HCT116 (cell line): ENCODE measurements around the gene RBBP9. TPM values are rescaled to one million over a fixed set of nuclear protein-coding genes. Genes with fewer than 3 reads are reported as not detected.

ENCODE experiments used
- ATAC-seq: fragments of 200-7000 bp; cut with Tn5 transposase; 2 replicates; pipeline ENCODE4 v1.9.1; 2020; ENCODE audit warnings: mild to moderate bottlenecking, moderate library complexity
- BruUV-seq: library from RNA; stranded (reverse); fragments of 400-500 nt; replicated peaks from 2 replicates; lab custom pipeline; 2021; lab: Mats Ljungman, UMichigan
- CTCF ChIA-PET: fragments of 300-600 bp; sonication (Branson Sonifier 250); formaldehyde crosslinking; loops from one replicate; lab custom pipeline; 2021; ENCODE audit warnings: antibody characterized with exemption; lab: Charles Lee
- POLR2A ChIA-PET: fragments of 300-600, 350-600 bp; sonication (Branson Sonifier 250); formaldehyde crosslinking; loops from one replicate; lab custom pipeline; 2021; ENCODE audit warnings: antibody characterized with exemption; lab: Charles Lee
- RAD21 ChIA-PET, 2 experiments: fragments of 300-600 bp; sonication (Branson Sonifier 250); formaldehyde crosslinking; loops; one replicate each; lab custom pipeline; 2023; ENCODE audit warnings: low total read pairs in 2 of 2; ENCODE audit not compliant: uncharacterized antibody in 2 of 2, unreplicated experiment in 2 of 2, low non-redundant PET in 1 of 2; lab: Charles Lee
- DNase-seq: peaks from one replicate; pipeline ENCODE4 v3.0.0-alpha.2; 2010; ENCODE audit warnings: low read depth, low spot score
- H2AFZ ChIP-seq: fragments of 200-600 bp; shearing (Covaris generic), sonication (generic); 2 replicates; pipeline ENCODE4 v1.6.1; 2017; ENCODE audit warnings: low read depth, mixed run types, mixed read lengths, antibody characterized with exemption, low read length; ENCODE audit not compliant: poor library complexity, severe bottlenecking
- H3K27ac ChIP-seq: 2 replicates; pipeline ENCODE4 v1.5.1; 2012; ENCODE audit warnings: low read depth, low read length
- H3K27me3 ChIP-seq: fragments of 200-600 bp; sonication (generic); 2 replicates; pipeline ENCODE4 v1.6.1; 2016; ENCODE audit warnings: mixed run types, low read length, mixed read lengths; ENCODE audit not compliant: insufficient read depth
- H3K36me3 ChIP-seq, 2 experiments: fragments of 200-500 bp in 1 of 2; fragments of 200-600 bp in 1 of 2; sonication (Bioruptor generic) in 1 of 2; sonication (generic) in 1 of 2; 2 replicates each; pipeline versions ENCODE4 v1.5.1 to v1.6.1; 2014 to 2016; ENCODE audit warnings: low read length in 2 of 2, inconsistent platforms in 1 of 2, mixed read lengths in 1 of 2, mixed run types in 1 of 2; ENCODE audit not compliant: insufficient read depth in 2 of 2, control insufficient read depth in 1 of 2
- H3K4me1 ChIP-seq, 2 experiments: fragments of 200-600 bp in 1 of 2; sonication (generic) in 1 of 2; 2 replicates each; pipeline versions ENCODE4 v1.5.1 to v1.6.1; 2012 to 2017; ENCODE audit warnings: low read length in 2 of 2, inconsistent platforms in 1 of 2, mild to moderate bottlenecking in 1 of 2, mixed read lengths in 1 of 2, mixed run types in 1 of 2, moderate library complexity in 1 of 2; ENCODE audit not compliant: insufficient read depth in 2 of 2, control insufficient read depth in 1 of 2
- H3K4me2 ChIP-seq: fragments of 200-600 bp; sonication (generic); 2 replicates; pipeline ENCODE4 v1.6.1; 2017; ENCODE audit warnings: mixed run types, low read length, mixed read lengths
- H3K4me3 ChIP-seq, 2 experiments: fragments of 200-600 bp in 1 of 2; sonication (generic) in 1 of 2; replicated peaks in 1 of 2; 2 replicates each; pipeline ENCODE4 v1.5.1; 2011 to 2016; ENCODE audit warnings: low read length in 2 of 2, control low read depth in 1 of 2, low read depth in 1 of 2, mild to moderate bottlenecking in 1 of 2, mixed read lengths in 1 of 2, mixed run types in 1 of 2
- H3K79me2 ChIP-seq: fragments of 200-600 bp; sonication (generic); 2 replicates; pipeline ENCODE4 v1.6.1; 2017; ENCODE audit warnings: mild to moderate bottlenecking, mixed run types, low read length, moderate library complexity, mixed read lengths; ENCODE audit not compliant: insufficient read depth
- H3K9ac ChIP-seq: fragments of 200-600 bp; sonication (generic); 2 replicates; pipeline ENCODE4 v1.6.1; 2016; ENCODE audit warnings: low read length, mixed read lengths
- H3K9me2 ChIP-seq: fragments of 200-600 bp; sonication (generic), shearing (Covaris generic); 2 replicates; pipeline ENCODE4 v1.6.1; 2017; ENCODE audit warnings: mixed run types, mild to moderate bottlenecking, moderate library complexity; ENCODE audit not compliant: insufficient read depth
- H3K9me3 ChIP-seq, 2 experiments: fragments of 200-500 bp in 1 of 2; fragments of 200-600 bp in 1 of 2; sonication (Bioruptor generic) in 1 of 2; sonication (generic) in 1 of 2; 2 replicates each; pipeline ENCODE4 v1.6.1; 2014 to 2017; ENCODE audit warnings: low read length in 2 of 2, mixed read lengths in 2 of 2, inconsistent platforms in 1 of 2, low read depth in 1 of 2, mild to moderate bottlenecking in 1 of 2, mixed run types in 1 of 2, moderate library complexity in 1 of 2; ENCODE audit not compliant: control insufficient read depth in 1 of 2, insufficient read depth in 1 of 2
- H4K20me1 ChIP-seq: fragments of 200-600 bp; sonication (generic), shearing (Covaris generic); 2 replicates; pipeline ENCODE4 v1.6.1; 2017; ENCODE audit warnings: mixed run types, mild to moderate bottlenecking, moderate library complexity; ENCODE audit not compliant: insufficient read depth
- EGR1 ChIP-seq: IDR thresholded peaks from 2 replicates; pipeline ENCODE4 v1.6.1; 2012; ENCODE audit warnings: low read depth
- TCF7L2 ChIP-seq: IDR thresholded peaks from 2 replicates; pipeline ENCODE4 v1.7.0; 2011; ENCODE audit warnings: borderline replicate concordance, inconsistent platforms; ENCODE audit not compliant: insufficient read depth, insufficient read length; ENCODE audit errors: extremely low read depth
- intact Hi-C: fragments of 100-400 bp; cut with micrococcal nuclease; formaldehyde crosslinking; loops from 2 replicates; pipeline ENCODE4 v1.10.0; 2022
- microRNA counts: library from miRNA; unstranded; fragments of <30 nt; microRNA quantifications from one replicate; lab custom pipeline; 2015
- microRNA-seq: library from miRNA; unstranded; fragments of <30 nt; microRNA quantifications from one replicate; pipeline ENCODE4, GENCODE V29; 2016; ENCODE audit warnings: borderline number of aligned reads
- total RNA-seq: library from RNA; stranded (reverse); gene quantifications from one replicate; pipeline ENCODE4 v1.2.1, GENCODE V29; 2021; ENCODE audit not compliant: unreplicated experiment
- TF ChIP-seq, protein P1 (sequence below): IDR thresholded peaks from 2 replicates; pipeline ENCODE4 v1.6.1; 2011; ENCODE audit warnings: mild to moderate bottlenecking, low read length, moderate library complexity; ENCODE audit not compliant: insufficient replicate concordance; ENCODE audit errors: extremely low read depth
- TF ChIP-seq, protein P2 (sequence below), 3 experiments: fragments of 200-600 bp in 1 of 3; sonication (generic) in 1 of 3; IDR thresholded peaks in 2 of 3; conservative IDR thresholded peaks in 1 of 3; 2 replicates each; pipeline ENCODE4 v1.5.1; 2012 to 2017; ENCODE audit warnings: low read depth in 2 of 3, low read length in 2 of 3, antibody characterized with exemption in 1 of 3, borderline replicate concordance in 1 of 3, control low read depth in 1 of 3, mild to moderate bottlenecking in 1 of 3, mixed read lengths in 1 of 3, mixed run types in 1 of 3, moderate library complexity in 1 of 3; ENCODE audit not compliant: insufficient read depth in 1 of 3
- TF ChIP-seq, protein P3 (sequence below): IDR thresholded peaks from 2 replicates; pipeline ENCODE4 v1.6.1; 2012

Gene RBBP9
- total RNA-seq, 1 experiment from 2014 or later: 10.3 TPM

DNA sequence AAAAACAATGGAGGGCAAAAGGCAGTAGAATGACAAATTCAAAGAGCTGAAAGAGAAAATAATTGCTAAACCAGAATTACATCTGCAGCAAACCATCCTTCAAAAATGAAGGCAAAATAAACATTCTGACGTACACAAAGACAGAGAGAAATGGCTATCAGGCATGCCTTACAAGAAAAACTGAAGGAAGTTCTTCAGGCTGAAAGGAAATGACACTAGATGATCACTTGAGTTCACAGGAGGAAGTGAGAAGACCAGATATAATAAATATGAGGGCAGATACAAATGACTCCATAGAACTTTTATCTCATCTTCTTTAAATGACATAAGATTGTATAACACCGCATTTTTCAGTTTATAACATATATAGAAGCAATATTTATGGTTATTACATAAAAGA, 60.2 kb downstream of the RBBP9 start:
- Histone ChIP-seq H3K79me2 (no peaks in the 10 kb centered on the region), H3K4me1 (no peaks in the 10 kb centered on the region), H3K4me2 (no peak overlapping the region), H2AFZ (no peak overlapping the region), H3K9ac (no peak overlapping the region), H4K20me1 (no peaks in the 10 kb centered on the region), H3K27me3 (no peaks in the 10 kb centered on the region), H3K36me3 (no peaks in the 10 kb centered on the region), H3K9me3 (no peaks in the 10 kb centered on the region), H3K9me2 (no peaks in the 10 kb centered on the region), H3K4me3 (no peak overlapping the region), H3K27ac (no peak overlapping the region)
- BruUV-seq: no TSS peak
- ATAC-seq (no peak), DNase-seq (no peak)
- intact Hi-C loops: no loop called here
- RAD21 ChIA-PET: no interaction called here
- POLR2A ChIA-PET: no interaction called here
- CTCF ChIA-PET: interaction anchor here (0.7 kb wide), 1 partner anchor 14 kb away, joined by 3 read pairs; no protein-coding TSS in a partner anchor
- TF ChIP-seq, protein P1, sequence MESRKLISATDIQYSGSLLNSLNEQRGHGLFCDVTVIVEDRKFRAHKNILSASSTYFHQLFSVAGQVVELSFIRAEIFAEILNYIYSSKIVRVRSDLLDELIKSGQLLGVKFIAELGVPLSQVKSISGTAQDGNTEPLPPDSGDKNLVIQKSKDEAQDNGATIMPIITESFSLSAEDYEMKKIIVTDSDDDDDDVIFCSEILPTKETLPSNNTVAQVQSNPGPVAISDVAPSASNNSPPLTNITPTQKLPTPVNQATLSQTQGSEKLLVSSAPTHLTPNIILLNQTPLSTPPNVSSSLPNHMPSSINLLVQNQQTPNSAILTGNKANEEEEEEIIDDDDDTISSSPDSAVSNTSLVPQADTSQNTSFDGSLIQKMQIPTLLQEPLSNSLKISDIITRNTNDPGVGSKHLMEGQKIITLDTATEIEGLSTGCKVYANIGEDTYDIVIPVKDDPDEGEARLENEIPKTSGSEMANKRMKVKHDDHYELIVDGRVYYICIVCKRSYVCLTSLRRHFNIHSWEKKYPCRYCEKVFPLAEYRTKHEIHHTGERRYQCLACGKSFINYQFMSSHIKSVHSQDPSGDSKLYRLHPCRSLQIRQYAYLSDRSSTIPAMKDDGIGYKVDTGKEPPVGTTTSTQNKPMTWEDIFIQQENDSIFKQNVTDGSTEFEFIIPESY: no peak
- TF ChIP-seq, protein P2, sequence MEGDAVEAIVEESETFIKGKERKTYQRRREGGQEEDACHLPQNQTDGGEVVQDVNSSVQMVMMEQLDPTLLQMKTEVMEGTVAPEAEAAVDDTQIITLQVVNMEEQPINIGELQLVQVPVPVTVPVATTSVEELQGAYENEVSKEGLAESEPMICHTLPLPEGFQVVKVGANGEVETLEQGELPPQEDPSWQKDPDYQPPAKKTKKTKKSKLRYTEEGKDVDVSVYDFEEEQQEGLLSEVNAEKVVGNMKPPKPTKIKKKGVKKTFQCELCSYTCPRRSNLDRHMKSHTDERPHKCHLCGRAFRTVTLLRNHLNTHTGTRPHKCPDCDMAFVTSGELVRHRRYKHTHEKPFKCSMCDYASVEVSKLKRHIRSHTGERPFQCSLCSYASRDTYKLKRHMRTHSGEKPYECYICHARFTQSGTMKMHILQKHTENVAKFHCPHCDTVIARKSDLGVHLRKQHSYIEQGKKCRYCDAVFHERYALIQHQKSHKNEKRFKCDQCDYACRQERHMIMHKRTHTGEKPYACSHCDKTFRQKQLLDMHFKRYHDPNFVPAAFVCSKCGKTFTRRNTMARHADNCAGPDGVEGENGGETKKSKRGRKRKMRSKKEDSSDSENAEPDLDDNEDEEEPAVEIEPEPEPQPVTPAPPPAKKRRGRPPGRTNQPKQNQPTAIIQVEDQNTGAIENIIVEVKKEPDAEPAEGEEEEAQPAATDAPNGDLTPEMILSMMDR (IDR thresholded peaks at IDR 0.05 in 2 of 3, conservative IDR thresholded peaks at IDR 0.05 in 1 of 3; ENCODE audit: borderline replicate concordance in 1 of 3, insufficient read depth in 1 of 3, low read depth in 2 of 3, low read length in 2 of 3): no peak
- no peak for TF ChIP-seq EGR1
- no peak for TF ChIP-seq TCF7L2
- TF ChIP-seq, protein P3, sequence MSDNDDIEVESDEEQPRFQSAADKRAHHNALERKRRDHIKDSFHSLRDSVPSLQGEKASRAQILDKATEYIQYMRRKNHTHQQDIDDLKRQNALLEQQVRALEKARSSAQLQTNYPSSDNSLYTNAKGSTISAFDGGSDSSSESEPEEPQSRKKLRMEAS: no peak

MicroRNAs encoded within 50 kb of the gene (microRNA counts, 767-probe panel; counts per million panel counts)
- microRNA hsa-miR-3192 (lab: Ali Mortazavi, UCI): not detected

Small RNA genes within 50 kb of the gene (microRNA-seq; reads per million reads assigned to microRNA genes)
- not detected for gene MIR3192

Other genes starting within 250 kb of the RBBP9 start
- 9.3 TPM for gene ZNF133, start 208.7 kb downstream of the RBBP9 start, total RNA-seq
- gene DZANK1, start 30.2 kb downstream of the RBBP9 start, total RNA-seq: 1.7 TPM
- gene POLR3F, start 29.8 kb downstream of the RBBP9 start, total RNA-seq: 11.4 TPM
- 85.8 TPM for gene SEC23B, start 10.7 kb upstream of the RBBP9 start, total RNA-seq
- gene SMIM26, start 70.2 kb upstream of the RBBP9 start, total RNA-seq: 80.1 TPM
- gene DTD1, start 90.8 kb upstream of the RBBP9 start, total RNA-seq: 54.5 TPM